IPS-NIHi11 (cell line): ENCODE data around the gene SIGMAR1.
A peak's percentile ranks its signal among the peaks of the same experiment; 100 is the strongest.

ENCODE experiments used
- DNase-seq: peaks from one replicate; pipeline ENCODE4 v3.0.0; 2012; ENCODE audit warnings: mixed read lengths, low spot score

Gene SIGMAR1

DNA sequence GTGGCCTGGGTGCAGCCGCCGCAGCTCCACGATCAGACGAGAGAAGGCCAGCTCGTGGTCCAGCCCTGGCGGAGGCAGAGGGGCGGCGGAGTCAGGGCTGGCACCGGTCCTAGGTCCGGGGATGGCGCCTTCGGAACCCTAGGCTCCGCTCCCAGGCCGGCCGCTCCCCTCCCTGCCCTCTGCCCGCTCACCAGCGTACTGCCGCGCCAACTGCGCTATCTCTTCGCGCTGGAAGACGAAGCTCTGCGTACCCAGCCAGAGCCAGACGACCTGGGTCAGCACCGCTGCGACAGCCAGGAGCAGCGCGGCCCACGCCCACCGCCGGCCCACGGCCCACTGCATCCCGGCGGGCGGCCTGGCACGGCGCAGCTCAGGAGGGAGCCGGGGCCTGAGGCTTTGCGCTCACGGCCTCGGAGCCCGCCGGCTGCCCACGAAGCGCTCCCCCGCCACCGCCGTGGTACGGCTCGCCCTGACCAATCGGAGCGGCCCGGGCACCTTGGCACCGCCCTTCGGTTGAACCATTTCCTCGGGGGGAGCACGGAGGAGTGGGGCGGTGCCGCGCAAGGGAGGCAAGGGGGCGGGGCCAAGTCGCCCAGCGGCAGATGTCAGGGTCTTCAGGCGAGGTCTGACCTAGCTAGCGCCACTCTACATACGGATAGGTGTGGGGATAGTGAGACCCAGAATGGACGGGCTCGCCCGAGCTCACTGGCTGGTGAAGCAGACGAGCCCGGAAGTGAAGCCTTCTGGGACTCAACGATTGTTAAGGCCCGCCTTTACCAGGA is at the start of gene SIGMAR1:
Gene SIGMAR1, minus strand, starts transcription at position 432 of the 782 bp plus-strand sequence. Its CDS starts 90 bp downstream, at position 342.
- peak; percentile 95 for DNase-seq

DNA sequence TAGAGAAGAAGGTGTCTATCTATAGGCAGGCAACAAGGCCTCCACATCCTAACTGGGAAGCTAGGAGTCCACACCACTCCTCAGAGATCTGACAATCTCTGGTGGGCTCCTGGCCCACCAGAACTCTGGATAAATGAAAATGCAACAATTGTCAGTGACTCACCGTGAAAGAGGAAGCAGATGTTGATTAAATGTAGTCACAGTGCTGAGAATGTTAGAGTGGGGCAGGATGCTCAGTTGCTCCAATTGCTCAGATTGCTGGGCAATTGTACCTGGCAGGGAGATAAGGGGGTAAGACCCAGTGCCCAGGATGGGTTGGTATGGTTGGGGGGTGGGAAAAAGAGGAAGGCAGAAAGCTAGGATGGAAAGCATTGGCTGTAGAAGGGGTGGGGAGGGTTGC is 49.1 kb upstream of the SIGMAR1 start:
- no peak for DNase-seq

DNA sequence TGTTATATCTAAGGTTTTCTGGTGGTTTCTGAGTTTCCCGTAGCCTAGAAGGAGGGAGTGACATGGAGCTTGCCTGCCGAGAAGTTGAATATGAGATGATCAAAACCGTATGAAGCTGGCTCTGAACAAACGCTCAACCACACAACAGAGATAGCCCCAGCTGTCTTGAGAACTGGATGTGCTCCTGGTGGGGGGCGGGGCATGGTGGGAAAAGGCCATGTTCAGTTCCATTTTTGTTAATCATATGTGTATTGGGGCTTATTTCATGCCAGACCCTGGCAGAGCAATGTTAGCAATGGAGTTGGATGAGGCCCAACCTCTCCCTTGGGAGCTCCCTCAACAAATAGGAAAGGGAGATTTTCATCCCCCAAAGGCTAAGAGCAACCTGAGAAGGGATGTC is 48.6 kb upstream of the SIGMAR1 start:
- no peak for DNase-seq

DNA sequence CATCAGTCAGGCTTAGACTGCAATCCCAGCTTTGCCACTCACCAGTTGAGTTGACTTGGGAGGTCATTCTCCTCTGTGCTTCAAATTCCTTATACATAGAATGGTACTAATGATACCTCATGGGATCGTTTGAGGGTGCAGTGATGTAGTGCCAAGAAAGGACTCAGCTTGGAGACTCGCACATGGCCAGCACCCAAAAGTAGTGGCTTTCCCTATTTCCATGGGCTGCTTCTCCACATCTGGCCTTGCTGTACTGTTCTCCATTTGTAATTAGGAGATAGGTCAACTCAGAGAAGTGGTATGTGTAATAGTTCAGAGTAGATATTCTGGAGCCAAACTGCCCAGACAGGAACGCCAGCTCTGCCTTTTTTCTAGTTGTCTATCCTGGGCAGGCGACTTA is 48.0 kb upstream of the SIGMAR1 start:
- DNase-seq, result no peak

DNA sequence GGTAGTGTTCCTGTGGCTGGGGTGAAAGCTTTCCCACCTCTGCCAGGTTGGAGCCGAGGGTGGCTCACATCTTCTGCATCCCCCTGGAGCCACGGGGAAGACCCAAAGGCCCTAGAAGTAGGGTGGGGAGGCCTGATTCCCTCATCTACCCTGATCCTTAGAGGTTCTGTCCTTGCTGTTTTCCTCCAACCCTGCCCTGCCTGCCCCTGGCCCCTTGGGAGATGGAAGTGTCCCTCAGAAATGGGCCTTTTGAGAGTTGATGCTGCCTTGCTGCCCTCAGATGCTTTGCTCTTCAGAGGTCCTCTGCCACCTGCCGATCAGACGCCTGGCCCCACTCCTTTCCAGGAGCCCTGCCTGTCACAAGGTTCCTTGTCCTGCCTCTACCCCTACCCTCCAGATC is 47.2 kb upstream of the SIGMAR1 start:
- no peak for DNase-seq

DNA sequence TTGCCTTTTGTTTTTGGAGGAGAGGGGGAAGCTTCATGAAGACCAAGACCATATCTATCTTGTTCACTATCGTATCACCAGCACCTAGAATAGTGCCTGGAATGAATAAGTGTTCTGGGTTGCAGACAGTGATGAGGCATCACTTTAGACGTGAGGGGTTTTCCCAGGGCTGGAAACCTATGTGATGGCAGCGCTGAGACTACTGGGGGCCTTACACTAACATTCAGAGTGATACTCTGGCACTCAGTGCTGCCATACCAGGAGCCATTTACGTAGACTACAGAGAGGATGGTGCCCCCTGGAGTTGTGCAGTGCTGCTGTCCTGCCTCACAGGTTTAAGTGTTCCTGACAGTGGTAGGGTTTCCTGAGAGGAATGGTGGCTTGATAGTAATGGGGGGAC is 46.6 kb upstream of the SIGMAR1 start:
- no peak for DNase-seq

DNA sequence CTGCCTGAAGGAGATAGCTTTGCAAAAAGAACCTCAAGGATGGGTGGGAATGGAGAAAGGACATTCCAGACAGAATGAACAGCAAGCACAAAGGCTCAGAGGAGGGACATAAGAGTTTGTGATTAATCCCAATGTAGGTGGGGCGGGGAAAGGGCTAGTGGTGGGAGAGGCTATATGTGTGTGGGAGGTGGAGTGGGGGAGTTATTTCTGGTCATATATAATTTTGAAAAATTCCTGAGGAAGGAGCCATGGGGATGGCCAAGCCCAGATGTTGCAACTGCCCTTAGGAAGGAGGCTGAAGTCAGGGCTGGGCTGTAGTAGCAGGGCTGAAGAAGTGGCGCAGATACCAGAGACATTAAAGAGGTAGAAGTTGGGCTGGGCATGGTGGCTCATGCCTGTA is 38.3 kb upstream of the SIGMAR1 start:
- DNase-seq, result no peak

DNA sequence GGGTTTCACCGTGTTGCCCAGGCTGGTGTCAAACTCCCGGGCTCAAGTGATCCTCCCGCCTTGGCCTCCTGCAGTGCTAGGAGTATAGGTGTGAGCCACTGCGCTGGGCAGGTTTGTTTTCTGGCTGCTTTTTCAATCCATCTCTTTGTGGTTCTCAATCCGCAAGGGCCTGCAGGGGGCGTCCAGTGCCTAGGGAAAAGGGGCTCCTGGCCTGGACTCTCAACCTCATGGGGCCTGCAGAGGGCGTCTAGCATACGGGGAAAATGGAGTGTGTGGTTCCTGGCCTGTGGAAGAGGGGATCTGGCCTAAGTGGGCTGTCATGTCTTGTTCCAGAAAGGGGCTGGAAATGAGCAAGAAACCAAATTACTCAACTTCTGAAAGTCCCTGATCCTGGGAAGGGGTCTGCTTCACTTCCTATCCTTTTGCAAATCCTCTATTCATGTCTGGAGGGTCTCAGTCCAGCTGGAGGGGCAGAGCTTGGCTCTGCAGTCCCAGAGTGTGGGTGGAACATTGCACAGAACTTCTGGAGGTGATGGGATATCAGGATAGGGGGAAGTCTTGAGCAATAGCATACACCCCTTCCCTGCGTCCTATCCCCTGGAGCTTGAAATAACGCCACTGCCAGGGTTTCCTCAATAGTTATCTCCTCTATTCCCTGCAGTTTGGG is 37.6 kb upstream of the SIGMAR1 start:
- DNase-seq, result peak; percentile 88

DNA sequence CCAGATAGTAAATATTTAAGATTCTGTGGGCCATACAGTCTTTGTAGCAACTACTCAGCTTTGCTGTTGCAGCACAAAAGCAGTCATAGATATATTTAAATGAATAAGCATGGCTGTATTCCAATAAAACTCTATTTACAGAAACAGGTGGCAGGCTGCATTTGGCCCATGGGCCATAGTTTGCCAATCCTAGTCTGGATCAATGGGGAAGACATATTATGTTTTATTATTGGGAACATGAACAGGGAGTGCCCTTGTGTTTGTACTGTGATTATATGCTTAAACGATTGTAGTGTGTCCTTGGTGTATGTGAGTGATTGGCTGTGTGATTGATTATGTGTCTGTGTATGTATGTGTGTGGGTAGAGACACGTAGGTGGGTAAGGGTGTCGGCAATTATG is 36.9 kb upstream of the SIGMAR1 start:
- no peak for DNase-seq

DNA sequence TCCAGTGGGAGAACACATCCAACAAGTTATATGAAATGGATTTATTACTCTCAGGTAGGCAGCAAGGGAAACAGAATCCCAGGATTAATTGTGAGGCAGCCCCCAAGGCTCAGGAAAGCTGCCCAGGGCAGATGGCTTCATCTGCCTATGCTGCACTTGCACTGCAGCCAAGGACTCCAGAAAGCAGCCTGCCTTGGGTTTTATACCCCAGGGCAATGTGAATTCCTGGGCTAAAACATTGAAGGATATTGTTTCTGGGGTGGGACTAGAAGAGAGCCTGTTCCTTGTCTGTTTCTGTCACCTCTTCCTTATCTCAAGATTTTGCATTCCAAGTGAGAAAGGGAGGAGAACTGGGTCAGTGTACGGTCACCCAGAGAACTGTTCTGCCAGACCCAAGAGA is 33.7 kb upstream of the SIGMAR1 start:
- DNase-seq, result no peak

DNA sequence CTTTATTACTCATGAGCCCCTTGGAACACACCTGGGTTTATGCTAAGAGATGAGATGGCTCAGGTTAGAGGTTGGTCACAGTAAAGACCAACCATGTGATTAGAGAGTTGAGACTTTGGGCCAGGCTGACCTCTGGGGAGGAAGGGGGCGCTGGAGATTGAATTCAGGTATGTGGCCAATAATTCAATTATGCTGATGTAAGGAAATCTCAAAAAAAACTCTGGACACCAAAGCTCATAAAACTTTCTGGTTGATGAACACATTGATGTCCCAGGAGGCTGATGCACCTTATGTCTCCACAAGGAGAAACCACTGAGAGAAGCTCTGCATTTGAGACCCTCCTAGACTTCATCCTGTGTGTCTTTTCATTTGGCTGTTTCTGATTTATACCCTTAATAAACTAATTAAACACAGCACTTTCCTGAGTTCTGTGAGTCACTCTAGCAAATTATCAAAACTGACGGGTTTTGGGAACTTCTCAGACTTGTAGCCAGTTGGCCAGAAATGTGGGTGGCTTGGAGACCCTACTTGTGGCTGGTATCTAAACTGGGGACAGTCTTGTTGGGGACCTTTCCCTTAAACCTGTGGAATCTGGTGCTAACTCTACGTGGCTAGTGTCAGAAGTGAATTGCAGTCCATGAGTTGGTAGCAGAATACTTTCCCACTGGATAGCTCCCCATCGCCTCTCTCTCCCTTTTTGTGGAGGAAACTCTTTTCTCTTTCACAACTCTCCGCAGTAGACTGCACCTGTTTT is 32.4 kb upstream of the SIGMAR1 start:
- DNase-seq, result no peak

DNA sequence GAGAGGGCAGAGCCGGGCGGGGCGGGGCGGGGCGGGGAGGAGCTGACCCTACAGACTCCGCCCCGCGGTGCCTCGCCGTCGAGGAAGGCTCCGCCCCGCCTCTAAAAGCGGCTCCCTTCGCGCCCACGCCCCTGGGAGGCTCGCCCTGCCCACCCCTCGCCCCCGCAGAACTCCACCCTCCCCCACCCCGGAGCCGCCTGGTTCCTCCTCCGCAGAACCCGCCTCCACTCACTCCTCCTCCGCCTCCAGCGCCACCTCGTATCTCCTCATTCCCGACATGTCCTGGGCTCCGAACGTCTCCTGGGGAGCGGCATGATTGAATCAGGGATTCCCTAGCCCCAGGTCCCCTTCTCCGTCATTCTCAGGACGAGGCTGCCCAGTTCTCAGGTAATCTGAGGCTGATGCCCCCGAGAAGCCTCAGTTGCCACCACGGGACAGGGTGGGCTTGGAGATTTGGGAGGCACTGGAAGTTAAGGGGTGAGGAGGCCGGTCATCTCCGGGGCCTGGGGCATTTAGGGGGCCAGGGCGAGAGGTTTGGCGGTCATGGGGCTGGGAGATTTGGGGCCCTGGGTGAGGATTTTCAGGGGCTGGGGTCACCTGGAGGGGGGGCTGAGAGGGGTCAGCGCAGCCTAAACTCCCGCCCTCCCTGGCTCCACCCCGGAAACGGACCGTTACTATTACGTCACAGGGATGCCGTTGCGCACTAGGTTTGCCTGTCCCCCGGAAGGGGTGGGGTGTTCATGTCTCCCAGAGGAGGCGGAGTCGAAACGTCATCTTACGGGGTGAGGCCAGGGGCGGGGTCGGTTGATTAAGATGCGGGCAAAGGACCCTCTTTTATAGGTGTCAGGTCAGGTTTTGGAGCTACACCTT is 28.0 kb upstream of the SIGMAR1 start:
- peak; percentile 94 for DNase-seq

DNA sequence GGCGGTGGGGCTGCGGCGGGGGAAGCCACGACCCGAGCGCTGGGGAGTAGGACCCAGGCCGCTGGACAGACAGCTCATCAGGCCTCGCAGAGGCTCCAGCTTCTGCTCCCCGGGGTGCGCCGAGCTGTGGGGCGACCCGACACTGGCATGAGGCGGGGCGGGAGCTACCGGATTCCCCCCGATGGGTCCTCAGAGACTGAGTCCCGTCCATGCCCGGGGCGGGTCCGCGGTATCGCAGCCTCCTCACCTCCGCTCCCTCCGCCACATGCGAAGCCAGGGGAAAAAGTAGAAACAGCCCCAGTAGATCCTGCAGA is 27.4 kb upstream of the SIGMAR1 start:
- no peak for DNase-seq

DNA sequence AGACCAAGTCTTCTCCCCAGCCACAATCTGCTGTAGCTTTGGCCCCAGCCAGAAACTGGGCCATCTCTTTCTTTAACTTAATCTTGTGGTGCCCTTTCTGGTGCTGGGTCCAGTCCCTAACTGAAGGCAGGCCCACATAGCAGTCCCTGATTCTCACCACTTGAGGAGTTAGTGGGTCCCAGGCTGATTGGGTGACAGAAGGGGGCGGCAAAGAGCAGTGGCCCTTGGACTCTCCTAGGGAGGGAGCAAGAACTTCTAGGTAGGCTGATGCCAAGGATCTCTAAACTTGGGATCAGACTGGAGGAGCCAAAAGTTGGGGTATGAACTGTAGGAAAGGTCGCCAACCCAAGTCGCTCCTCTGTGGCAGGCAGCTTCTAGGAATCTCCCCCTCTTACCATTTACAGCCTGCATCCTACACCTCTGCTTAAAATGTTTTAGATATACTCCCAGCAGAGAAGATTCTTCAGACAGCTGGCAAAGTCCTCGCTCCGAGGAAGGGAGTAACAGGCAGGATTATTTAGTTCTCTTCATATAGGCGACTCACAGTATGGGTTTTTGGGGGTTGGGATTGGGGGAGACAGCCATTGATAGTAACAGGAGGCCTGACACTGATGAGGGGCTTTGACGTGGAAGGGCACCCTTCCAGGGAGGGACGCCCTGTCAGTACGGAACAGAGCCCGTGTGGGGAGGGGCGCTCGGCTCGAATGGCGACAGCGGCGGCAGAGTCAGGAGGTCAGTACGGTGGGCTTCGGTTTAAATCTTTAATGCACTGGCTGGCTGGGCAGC is 26.9 kb upstream of the SIGMAR1 start:
- peak; percentile 82 for DNase-seq

DNA sequence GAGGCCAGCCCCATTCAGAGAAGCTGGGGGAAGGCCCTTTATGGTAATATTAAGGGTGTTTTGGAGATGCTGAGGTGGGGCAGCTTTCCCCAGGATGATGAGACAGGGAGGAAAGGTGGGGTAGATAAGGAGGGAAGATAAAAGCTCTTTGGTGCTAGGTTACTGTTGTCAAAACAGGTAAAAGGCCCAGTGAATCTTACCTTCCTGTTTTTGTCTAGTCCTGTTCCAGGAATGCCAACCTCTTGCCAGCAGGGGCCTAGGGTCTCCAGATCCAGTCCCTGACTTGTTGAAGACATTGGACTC is 25.7 kb upstream of the SIGMAR1 start:
- DNase-seq, result no peak

DNA sequence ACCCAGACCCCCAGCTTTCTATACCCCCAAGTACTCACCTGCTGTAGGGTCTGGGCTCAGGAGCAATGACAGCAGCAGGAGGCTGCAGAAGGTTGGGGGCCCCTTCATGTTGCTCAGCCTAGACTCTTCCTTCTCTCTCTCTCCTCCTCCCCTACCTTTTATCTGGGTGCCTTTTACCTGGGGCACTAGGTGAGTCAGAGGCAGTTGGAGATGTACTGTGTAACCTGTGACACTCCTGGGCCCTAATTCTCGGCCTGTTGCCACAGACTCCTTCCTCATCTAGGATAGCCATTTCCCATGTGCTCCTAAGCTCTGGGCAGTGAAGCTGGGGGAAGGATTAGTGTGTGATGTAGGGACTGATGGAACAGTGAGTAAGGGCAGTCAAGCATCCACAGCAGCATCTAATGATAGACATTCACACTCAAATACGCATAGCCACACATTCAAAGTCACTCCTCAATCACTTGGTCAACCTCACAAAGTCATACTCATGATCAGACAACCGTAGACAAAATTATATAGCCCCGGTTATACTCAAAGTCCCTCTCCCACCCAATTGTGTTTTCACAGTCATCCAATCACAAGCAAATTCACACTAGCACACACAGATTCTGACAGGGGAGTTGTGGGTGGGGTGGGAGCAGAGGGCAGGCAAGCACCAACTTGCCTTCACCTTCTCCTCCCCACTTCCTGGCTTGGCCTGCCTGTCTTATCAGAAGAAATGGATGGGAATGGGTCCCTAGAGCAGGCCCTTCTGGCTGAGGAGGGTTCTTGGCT is 25.1 kb upstream of the SIGMAR1 start, which contains the start of gene CCL27:
Gene CCL27, minus strand, starts transcription at position 132 of the 777 bp plus-strand sequence. Its CDS starts 24 bp downstream, at position 108.
- DNase-seq, result no peak

DNA sequence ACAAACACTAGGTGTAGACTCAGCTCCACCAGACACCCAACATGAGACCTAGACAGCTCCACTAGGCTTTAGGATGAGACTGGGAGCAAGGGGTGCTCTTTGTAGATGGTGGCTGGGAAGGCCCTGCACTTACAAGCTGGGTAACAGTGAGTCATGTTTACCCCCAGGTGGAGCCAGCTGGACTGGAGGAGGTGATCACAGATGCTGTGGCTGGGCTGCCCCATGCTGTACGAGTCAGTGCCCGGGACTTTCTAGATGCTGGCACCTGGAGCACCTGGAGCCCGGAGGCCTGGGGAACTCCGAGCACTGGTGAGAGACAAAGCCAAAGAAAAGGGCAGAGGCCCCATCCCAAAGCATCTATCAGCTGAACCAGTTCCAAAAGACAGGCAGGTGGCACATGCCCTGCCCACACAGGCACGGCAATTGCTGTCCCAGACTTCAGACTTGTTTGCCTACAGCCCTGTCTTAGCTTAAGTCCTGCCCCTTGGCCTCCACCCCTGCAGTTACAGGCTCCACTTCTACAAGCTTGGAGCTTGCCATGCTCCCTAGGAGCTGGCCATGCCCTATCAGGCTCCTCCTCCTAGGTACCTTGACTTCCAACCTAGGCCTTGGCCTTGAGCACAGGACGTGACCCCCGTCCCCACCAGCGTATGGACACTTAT is 22.1 kb upstream of the SIGMAR1 start:
- no peak for DNase-seq

DNA sequence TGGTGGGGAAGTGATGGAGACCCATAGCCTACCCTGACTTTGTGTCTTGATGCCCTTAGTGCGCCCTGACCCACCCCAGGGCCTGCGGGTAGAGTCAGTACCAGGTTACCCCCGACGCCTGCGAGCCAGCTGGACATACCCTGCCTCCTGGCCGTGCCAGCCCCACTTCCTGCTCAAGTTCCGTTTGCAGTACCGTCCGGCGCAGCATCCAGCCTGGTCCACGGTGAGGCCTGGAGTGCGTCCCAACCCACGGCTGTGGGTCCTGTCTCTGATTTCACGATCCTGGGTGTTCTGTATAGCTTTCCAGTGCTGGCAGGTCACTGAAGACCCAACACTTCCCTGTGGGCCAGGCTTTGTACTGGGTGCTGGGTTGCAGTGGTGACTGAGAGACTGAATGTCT is 20.9 kb upstream of the SIGMAR1 start:
- no peak for DNase-seq

DNA sequence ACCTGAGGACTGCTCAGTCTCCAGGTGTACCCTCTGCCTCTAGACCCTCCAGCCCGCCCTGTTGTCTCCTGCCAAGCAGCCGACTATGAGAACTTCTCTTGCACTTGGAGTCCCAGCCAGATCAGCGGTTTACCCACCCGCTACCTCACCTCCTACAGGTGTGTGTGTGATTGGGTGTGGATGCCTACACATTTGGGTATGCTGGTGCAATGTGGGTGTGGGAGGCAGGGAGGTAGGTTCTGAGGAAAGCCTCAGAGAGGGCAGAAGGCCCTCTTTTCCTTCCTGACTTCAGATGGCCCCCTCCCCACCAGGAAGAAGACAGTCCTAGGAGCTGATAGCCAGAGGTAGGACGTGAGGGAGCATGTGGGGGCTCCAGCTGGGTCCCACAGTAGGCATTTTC is 19.4 kb upstream of the SIGMAR1 start:
- no peak for DNase-seq

DNA sequence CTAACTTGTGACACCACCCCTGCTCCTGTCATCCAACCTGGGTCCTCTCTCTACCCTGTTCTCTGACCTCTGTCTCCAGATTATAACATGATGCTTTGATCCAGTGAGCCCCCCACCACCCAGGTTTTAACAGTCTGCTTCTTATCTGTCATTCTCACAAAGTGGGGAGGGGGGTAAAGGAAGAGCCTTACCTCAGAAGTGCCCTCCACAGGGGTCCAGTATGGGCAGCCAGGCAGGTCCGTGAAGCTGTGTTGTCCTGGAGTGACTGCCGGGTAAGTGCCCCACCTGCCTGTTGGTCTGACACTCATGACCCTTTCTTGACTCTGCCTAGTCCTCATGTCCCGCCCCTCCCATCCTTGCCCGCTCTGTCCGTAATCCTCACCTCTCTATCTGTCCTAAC is 17.8 kb upstream of the SIGMAR1 start:
- DNase-seq, result no peak
